ENCODE measurements around the gene CRYBG2. TPM values are rescaled to one million over a fixed set of nuclear protein-coding genes. Genes with fewer than 3 reads are reported as not detected.

Gene CRYBG2
- total and polyA plus RNA-seq, 3 donors from 2014 or later, result 4.9 to 12.9 (median 5.6) TPM

GRCh38 chr1:26399034-26399433, 45.1 kb upstream of the CRYBG2 start:
- Histone ChIP-seq H3K36me3 (ENCODE audit: low read depth, missing control alignments) (no peaks in the 10 kb centered on the region), H3K4me3 (no peak overlapping the region), H3K27ac (no peak overlapping the region), H3K4me1 (no peaks in the 10 kb centered on the region), H3K9me3 (no peaks in the 10 kb centered on the region), H3K27me3 (no peaks in the 10 kb centered on the region)
- WGBS, 2 donors, result 69 to 77% methylated on average over 3 of the region's 3 CpGs
- TF ChIP-seq, protein P1, sequence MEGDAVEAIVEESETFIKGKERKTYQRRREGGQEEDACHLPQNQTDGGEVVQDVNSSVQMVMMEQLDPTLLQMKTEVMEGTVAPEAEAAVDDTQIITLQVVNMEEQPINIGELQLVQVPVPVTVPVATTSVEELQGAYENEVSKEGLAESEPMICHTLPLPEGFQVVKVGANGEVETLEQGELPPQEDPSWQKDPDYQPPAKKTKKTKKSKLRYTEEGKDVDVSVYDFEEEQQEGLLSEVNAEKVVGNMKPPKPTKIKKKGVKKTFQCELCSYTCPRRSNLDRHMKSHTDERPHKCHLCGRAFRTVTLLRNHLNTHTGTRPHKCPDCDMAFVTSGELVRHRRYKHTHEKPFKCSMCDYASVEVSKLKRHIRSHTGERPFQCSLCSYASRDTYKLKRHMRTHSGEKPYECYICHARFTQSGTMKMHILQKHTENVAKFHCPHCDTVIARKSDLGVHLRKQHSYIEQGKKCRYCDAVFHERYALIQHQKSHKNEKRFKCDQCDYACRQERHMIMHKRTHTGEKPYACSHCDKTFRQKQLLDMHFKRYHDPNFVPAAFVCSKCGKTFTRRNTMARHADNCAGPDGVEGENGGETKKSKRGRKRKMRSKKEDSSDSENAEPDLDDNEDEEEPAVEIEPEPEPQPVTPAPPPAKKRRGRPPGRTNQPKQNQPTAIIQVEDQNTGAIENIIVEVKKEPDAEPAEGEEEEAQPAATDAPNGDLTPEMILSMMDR (IDR thresholded peaks at IDR 0.05), result no peak
- TF ChIP-seq POLR2A (IDR thresholded peaks at IDR 0.05), result no peak
- DNase-seq, result no peak
- intact Hi-C loops (cut with DNase I; ENCODE audit: low total_unique reads), result no loop called here

- Histone ChIP-seq H3K36me3 (ENCODE audit: low read depth, missing control alignments) (no peaks in the 10 kb centered on the region), H3K4me1 (no peaks in the 10 kb centered on the region), H3K9me3 (no peaks in the 10 kb centered on the region), H3K27ac (no peak overlapping the region), H3K27me3 (no peaks in the 10 kb centered on the region), H3K4me3 (no peak overlapping the region)
- TF ChIP-seq, protein P1 (IDR thresholded peaks at IDR 0.05), result no peak
- no peak for TF ChIP-seq POLR2A (IDR thresholded peaks at IDR 0.05)
- 53 to 60% methylated on average over 8 of the region's 8 CpGs for WGBS, 2 donors
- DNase-seq, result no peak
- intact Hi-C loops (cut with DNase I; ENCODE audit: low total_unique reads), result no loop called here
These were observed 41.8 kb upstream of the CRYBG2 start for GRCh38 chr1:26395754-26396153.

DNA sequence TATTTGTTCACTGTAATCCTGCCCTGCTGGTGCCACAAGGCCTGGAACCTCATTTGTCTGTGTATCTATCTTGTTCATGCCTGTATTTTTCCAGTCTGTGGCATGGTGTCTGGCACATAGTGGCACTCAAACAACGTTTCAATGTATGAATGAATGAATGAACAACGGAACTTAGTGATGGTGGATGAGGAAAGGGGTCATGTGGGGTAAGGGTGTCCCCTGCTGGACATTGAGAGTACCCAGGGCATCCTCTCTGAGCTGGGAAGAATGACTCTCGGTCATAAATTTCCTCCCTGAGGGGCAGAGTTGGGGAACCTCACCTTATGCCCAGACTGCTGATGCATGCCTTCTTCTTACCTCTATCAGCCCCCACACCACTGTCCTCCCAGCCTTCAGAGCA, 37.5 kb upstream of the CRYBG2 start:
- DNase-seq, result no peak
- Histone ChIP-seq H3K36me3 (ENCODE audit: low read depth, missing control alignments) (no peaks in the 10 kb centered on the region), H3K4me3 (no peak overlapping the region), H3K4me1 (no peaks in the 10 kb centered on the region), H3K27ac (no peak overlapping the region), H3K9me3 (no peaks in the 10 kb centered on the region), H3K27me3 (no peaks in the 10 kb centered on the region)
- TF ChIP-seq, protein P1 (IDR thresholded peaks at IDR 0.05), result peak in 2 of 3 experiments; percentile 10 to 13
- no peak for TF ChIP-seq POLR2A (IDR thresholded peaks at IDR 0.05)
- intact Hi-C loops (cut with DNase I; ENCODE audit: low total_unique reads), result no loop called here
- WGBS, 2 donors, result 32 to 34% methylated on average over 3 of the region's 3 CpGs

DNA sequence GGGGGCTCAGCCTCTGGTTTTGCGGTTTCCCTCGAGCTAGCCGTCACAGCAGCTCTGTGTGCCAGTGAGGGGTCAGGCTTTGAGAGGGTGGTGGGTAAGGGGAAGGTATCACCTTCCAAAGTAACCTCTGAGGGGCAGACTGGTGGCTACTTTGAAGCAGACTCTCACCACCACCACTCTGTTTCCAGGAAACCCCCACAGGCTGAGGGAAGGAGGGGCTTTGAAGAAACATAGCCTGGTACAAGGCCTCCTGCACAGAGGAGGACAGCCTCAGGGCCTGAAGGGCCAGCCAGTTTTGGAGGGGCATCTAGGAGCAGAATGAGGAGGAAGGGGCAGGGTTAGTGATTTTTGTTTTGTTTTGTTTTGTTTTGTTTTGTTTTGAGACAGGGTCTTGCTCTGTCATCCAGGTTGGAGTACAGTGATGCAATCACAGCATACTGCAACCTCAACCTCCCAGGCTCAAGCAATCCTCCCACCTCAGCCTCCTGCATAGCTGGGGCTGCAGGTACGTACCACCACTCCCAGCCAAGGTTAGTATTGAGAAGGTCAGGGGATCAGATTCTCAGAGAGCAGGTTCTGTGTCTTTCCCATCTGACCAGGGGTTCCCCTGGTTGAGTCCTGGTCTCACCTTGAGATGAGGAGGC, 35.8 kb upstream of the CRYBG2 start:
- 82 to 96% methylated on average over 2 to 4 of the region's 4 CpGs for WGBS, 2 donors
- TF ChIP-seq, protein P1 (IDR thresholded peaks at IDR 0.05), result no peak
- TF ChIP-seq POLR2A (IDR thresholded peaks at IDR 0.05), result no peak
- Histone ChIP-seq H3K27me3 (no peaks in the 10 kb centered on the region), H3K4me1 (no peaks in the 10 kb centered on the region), H3K36me3 (ENCODE audit: low read depth, missing control alignments) (no peaks in the 10 kb centered on the region), H3K4me3 (no peak overlapping the region), H3K27ac (no peak overlapping the region), H3K9me3 (no peaks in the 10 kb centered on the region)
- DNase-seq, result no peak
- intact Hi-C loops (cut with DNase I; ENCODE audit: low total_unique reads), result no loop called here

Measured in testis (tissue), 3 donors.